OCI-M2 (cell line): ENCODE data around the gene DXO.
"Not testable (repeated sequence)": the region's sequence is repeated elsewhere in the genome, so short reads cannot be mapped to it uniquely, and the experiment has no call there.

Experiments used
- DNase-seq: peaks from one replicate; lab custom pipeline; 2025; ENCODE audit not compliant: unreplicated experiment; lab: John Stamatoyannopoulos, UW

Gene DXO

DNA sequence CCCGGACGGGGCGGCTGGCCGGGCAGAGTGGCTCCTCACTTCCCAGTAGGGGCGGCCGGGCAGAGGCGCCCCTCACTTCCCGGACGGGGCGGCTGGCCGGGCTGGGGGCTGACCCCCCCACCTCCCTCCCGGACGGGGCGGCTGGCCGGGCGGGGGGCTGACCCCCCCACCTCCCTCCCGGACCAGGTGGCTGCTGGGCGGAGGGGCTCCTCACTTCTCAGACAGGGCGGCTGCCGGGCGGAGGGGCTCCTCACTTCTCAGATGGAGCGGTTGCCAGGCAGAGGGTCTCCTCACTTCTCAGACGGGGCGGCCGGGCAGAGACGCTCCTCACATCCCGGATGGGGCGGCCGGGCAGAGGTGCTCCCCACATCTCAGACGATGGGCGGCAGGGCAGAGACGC lies 39.8 kb downstream of the DXO start:
- not testable (repeated sequence) for DNase-seq

DNA sequence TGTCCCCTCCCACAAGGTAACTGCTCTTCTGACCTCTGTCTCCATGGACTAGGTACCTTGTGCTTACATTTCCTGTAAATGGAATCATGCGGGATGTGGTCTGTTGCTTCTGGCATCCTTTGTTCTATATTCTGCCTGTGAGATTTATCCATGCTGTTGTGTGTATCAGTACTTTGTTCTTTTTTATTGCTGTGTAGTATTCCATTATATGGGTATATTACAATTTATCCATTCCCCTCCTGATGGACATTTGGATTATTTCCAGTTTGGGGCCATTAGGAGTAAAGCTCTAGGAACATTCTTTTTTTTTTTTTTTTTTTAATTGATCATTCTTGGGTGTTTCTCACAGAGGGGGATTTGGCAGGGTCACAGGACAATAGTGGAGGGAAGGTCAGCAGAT lies 41.0 kb downstream of the DXO start:
- DNase-seq, result no peak

DNA sequence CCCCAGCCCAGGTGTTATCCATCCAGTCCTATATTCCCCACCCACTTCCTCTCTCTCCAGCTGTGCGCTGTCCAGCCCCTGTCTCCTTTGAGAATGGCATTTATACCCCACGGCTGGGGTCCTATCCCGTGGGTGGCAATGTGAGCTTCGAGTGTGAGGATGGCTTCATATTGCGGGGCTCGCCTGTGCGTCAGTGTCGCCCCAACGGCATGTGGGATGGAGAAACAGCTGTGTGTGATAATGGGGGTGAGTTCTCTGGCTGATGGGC lies 43.3 kb downstream of the DXO start:
- no peak for DNase-seq

DNA sequence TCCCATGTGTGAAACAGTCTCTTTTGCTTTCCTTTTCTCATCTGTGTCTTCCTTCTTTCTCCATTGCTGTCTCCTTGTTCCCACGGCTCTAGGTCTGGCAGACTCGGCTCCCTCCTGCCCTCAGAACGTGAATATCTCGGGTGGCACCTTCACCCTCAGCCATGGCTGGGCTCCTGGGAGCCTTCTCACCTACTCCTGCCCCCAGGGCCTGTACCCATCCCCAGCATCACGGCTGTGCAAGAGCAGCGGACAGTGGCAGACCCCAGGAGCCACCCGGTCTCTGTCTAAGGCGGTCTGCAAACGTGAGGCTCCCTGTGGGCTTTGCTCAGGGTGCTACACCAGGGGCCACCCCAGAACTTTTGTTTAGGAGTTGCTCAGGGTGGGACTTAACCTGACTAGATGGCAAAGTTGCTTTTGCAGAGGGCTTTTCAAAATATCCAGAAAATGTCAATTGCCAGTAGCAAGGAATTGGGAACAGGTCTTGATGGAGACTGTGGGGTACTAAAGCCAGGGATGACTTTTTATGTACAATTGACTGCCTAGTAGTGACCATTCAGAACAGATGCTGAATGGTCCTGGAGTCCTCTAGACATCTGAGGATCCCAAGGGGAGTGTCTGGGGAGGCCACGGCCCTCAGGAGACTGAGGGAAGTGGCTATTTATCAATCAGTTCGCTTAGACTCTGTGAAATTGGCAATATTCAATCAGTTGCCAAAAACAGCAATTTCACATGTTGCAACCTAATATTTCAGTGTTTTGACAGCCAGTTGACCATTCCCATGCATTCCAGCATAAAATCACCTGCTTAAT lies 43.9 kb downstream of the DXO start:
- DNase-seq, result no peak

DNA sequence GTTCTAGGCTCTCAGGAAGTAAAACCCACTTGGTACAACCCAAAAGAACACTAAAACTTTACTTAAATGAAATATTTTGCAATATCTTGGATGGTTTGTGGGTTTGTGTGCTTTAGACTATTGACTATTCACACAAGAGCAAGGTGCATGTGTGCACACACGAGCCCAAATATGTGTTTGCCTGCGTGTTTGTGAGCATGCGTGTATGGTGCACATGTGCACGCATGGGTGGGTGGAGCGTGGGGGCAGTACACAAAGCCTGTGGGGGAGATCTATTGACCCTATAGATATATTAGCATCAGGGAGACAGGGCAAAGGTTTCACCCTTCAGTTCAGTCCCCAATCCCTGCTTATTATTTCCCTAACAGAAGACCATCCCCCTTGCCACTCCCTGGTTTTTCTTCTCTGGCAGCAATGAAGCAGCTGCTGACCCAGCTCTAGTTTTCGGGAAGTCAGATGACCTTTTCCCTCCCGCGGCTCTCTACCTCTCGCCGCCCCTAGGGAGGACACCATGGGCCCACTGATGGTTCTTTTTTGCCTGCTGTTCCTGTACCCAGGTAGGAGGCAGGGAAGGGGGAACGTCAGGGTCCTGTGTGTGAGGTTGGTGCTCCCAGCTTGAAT lies 44.6 kb downstream of the DXO start, which contains the start of gene C2:
TSS of gene C2 (plus strand) at position 476 of the 621 bp plus-strand sequence. CDS start at position 512, 36 bp downstream.
- DNase-seq, result no peak

DNA sequence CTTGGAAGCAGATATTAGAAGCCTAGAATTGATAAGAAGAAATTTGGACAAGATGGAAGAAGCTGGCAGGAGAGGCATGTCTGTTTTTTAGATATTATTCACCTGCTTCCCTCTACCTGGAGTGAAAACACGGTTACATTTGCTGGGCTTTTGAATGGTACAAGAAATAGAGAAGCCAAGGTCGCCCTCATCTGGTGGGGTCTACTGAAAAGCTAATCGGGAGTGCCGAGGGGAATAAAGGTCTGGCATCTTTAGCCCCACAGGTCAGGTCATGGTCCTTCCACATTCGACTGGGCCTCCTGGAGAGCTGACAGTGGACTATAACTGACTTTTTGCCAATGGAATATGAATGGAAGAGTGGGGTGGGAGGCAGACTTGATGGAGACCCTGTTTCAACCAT lies 49.0 kb downstream of the DXO start:
- DNase-seq, result no peak

DNA sequence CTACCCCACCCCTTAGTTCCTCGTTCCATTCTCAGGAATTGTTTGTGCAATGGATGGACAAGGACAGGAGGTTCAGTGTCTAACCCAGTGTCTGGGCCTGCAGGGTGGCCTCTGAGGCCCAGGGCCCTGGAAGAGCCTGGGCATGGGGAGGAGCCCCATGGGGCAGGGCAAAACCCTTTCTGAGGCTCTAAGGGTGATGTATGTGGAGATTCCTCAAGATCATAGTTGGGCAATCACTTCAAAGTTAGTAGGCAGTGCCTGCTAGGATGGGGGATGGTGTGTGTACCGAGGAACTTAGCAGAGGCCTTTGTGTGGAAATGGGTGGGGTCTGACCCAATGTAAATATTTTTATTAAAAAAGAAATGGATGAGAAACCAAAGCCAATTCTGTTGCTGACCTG lies 51.1 kb downstream of the DXO start:
- no peak for DNase-seq
